Measurements from ENCODE around the gene GATA2.

The GATA2 gene

DNA sequence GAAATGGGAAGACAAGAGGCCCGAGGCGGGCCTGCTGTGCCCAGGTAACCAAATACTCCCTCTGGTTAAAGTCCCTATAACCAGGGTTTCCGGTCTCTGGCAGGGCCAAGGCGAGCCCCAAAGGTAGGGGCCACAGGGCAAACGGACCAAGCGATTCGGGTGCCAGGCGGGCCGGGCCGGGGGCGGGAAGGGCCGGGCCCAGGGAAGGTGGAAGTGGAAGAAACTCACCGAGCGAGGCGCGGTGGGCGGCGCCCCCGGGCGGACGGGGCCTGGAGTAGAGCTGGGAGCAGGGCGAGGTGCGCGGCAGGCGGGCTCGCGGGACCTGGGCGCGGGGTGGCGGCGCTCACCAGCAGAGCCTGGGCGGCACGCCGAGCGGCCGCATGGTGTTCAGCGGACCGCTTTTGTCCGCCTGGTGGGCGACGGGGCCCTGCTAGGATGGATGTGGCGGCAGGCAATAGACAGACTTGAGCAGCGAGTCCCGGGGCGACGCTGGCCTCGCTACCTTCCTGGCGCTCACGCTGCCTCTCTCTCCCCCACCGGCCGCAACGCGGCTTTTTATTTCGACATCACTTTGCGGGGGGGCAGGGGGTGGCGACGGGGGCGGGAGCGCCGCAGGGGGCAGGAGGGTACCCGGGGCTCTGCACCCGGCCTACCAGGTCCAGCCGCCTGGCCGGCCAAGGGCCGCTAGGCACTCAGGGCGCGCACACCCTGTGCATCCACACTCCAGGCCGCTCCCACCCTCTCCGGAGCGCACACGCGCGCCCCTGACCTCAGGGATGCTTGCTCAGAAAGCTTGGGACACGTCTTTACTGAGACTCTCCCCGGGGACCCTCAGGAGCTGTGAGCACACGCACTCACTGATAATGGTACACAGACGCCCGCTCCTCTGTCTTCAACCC is at the start of gene GATA2:
GATA2 (minus strand) TSS at position 531 of the 899 bp plus-strand sequence. CDS start 6,170 bp downstream, outside the sequence.
- Mint-ChIP-seq H3K9me3 (no peaks in the 10 kb centered on the region), H3K4me3 (peak within 1 kb of the TSS; percentile 28), H3K36me3 (ENCODE audit: low read depth) (no peaks in the 10 kb centered on the region), H3K27ac (peak within 1 kb of the TSS; percentile 5), H3K4me1 (ENCODE audit: low read depth) (peaks cover 38% of the 10 kb centered on the region), H3K27me3 (peaks cover 85% of the 10 kb centered on the region)
- peak; percentile 60 for DNase-seq

DNA sequence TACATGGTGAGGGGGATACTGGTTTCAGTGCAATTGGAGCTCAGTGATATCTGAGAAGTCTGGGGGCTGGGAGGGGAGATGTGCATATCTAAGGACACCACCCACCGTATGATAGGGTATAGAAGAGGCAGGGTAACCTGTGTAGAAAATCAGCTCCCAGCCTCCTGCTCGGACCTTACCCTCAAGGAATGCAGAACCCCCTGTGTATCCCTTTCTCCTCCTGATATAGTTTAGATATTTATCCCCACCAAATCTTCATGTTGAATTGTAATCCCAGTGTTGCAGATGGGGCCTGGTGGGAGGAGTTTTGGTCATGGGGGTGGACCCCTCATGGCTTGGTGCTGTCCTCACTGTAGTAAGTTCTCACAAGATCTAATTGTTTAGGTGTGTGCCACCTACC is 48.2 kb upstream of the GATA2 start:
- Mint-ChIP-seq H3K4me1 (ENCODE audit: low read depth) (no peaks in the 10 kb centered on the region), H3K9me3 (peaks cover 11% of the 10 kb centered on the region), H3K27me3 (peaks cover 52% of the 10 kb centered on the region), H3K4me3 (no peak overlapping the region), H3K36me3 (ENCODE audit: low read depth) (no peaks in the 10 kb centered on the region), H3K27ac (no peak overlapping the region)
- DNase-seq: no peak

DNA sequence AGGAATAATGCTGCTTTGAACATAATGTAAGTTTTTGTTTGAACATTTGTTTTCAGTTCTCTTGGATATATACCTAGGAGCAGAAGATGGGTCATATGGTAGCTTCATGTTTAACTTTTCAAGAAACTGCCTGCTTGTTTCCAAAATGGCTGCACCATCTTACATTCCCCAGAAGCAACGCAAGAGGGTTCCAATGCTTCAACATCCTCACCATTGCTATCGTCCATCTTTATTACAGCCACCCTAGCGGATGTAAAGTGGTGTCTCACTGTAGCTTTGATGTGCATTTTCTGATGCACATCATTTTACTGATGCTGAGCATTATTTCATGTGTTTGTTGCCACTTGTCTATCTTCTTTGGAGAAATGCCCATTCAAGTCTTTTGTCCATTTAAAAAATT is 46.4 kb upstream of the GATA2 start:
- H3K27me3 Mint-ChIP-seq: peaks cover 69% of the 10 kb centered on the region
- no peak for DNase-seq
- H3K36me3 Mint-ChIP-seq (ENCODE audit: low read depth): no peaks in the 10 kb centered on the region
- no peak overlapping the region for H3K27ac Mint-ChIP-seq
- no peak overlapping the region for H3K4me3 Mint-ChIP-seq
- H3K9me3 Mint-ChIP-seq: peaks cover 10% of the 10 kb centered on the region
- no peaks in the 10 kb centered on the region for H3K4me1 Mint-ChIP-seq (ENCODE audit: low read depth)

DNA sequence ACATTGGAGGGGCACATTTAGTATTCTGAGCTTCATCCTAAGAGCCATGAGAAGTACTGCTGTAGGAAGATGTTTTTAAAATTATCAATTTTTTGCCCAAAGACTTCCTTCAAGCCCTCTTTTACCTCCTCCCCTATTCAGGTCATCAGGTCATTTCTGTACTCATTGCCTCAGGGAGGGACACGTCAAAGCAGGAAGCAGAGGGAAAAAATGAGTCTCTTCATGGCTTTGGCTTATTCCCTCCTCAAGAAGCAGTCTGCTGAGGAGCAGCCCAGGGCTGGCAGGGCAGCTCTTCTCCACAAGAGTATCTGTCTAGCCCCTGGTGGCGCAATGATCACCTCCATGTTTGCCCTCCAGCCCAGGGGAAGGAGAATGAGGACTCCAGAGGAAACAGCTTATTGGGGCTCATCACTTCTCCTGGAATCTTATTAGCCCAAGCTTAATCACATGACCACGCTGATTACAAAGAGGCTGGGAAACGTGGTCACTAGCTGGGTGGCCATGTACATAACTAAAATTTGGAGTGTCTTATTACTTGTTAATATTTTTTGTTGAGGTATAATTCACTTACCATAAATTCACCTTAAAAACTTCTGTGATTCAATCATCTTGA is 44.2 kb upstream of the GATA2 start:
- H3K9me3 Mint-ChIP-seq: no peaks in the 10 kb centered on the region
- DNase-seq: no peak
- no peaks in the 10 kb centered on the region for H3K4me1 Mint-ChIP-seq (ENCODE audit: low read depth)
- peaks cover 77% of the 10 kb centered on the region for H3K27me3 Mint-ChIP-seq
- H3K27ac Mint-ChIP-seq: no peak overlapping the region
- H3K4me3 Mint-ChIP-seq: no peak overlapping the region
- H3K36me3 Mint-ChIP-seq (ENCODE audit: low read depth): no peaks in the 10 kb centered on the region

DNA sequence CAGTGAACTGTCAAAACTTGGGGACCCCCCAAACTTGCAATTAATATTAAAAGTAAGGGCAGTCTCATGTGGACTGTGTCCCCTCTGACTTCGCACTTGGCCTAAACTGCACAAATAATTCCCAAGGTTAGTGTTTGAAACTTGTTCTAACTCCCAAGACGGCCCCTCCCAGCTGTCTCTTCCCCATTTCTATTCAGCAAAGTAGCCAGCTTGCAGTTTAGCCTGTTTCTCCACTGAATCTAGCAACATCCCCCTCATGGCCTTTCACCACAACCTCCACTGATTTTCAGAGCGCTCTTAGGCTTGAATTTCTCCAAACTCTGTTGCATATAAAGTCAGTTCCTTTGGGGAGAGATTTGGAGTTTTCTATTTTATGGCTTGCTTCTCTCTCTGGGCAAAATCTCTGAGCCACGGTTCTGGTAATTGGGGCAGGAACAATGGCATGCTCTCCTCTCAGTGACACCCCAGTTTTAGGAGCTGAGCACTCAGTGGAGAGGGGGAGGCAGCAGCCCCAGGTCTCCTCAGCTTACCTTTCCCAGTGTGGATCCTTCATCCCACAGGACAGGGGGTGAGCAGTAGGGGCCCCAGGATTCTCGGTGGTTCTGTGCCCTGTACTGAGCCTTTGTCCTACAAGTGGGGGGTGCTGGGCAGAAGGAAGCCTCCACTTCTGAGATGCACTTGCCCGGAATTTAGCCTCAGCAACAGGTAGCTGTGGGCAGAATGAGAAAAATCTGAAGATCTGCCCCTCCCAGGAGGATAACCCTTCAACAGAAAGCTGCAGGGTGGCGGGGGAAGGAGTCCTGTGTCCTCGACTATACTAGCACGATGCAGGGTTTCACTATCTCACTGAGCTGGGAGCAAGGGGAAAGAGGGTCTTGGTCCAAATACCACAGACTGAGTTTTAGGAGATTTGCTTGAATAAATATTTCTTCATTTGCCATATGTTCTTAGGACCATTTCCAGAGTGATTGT is 39.3 kb upstream of the GATA2 start:
- no peak overlapping the region for H3K27ac Mint-ChIP-seq
- no peaks in the 10 kb centered on the region for H3K4me1 Mint-ChIP-seq (ENCODE audit: low read depth)
- no peak for DNase-seq
- no peak overlapping the region for H3K4me3 Mint-ChIP-seq
- H3K27me3 Mint-ChIP-seq: peaks cover 65% of the 10 kb centered on the region
- no peaks in the 10 kb centered on the region for H3K9me3 Mint-ChIP-seq
- no peaks in the 10 kb centered on the region for H3K36me3 Mint-ChIP-seq (ENCODE audit: low read depth)

DNA sequence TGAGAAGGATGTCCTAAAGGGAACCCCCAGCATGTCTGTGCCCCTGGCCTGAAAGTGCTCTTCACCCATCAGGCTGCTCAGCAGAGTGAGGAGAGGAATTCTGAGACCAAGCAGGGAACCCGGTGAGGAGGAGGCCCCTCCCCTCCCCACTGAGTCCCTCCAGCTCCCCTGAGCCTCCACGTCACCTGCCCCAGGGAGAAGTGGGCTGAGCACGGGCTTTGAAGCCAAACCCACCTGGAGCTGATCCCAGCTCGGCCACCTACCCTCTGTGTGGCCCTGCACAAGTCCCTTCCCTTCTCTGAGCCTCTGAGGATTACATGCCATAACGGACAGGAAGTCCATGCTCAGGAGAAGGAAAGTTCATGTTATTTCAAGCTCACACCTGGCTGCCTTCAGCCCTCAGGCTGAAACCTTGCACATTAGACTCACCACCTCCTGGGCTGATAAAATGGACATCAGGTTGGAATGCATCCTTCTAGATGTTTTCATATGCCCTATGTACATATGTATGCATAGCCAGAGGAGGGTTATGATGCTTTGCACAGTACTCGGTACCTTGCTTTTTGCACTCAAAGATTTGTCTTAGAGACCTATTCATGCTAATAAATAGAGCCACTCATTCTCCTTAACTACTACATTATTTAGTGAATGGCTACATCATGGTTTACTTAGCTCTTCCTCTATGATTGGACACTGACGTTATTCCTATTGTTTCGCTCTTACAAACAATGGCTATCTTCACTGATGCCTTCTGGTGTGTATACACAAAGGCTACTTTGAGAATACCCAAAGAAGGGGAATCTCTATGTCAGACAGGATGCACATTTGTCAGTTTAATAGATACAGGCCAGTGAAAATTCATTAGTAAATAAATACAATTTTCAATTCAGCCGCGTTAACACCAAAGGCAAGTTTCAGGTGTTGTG is 31.6 kb upstream of the GATA2 start:
- no peak for DNase-seq
- peaks cover 42% of the 10 kb centered on the region for H3K27me3 Mint-ChIP-seq

DNA sequence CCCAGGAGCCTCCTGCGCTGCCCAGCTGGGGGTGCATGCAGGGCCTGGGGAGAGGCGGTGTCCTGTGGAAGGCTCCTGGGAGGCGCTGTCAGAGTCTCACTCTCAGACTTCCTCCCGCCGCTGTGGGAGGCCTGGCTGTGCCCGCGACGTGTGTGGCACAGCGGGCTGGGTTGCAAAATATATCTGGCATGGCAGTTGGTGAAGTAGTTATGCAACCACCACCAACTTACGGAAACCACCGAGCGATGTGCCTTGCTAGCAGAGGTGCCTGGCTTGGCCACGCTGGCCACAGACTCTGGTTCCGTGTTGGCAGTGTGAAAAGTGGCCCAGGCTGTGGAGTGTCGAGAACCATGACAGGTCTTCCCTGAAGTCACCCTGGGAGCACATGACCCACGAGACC is 30.6 kb upstream of the GATA2 start:
- H3K4me1 Mint-ChIP-seq (ENCODE audit: low read depth): no peaks in the 10 kb centered on the region
- H3K27ac Mint-ChIP-seq: no peak overlapping the region
- no peaks in the 10 kb centered on the region for H3K36me3 Mint-ChIP-seq (ENCODE audit: low read depth)
- H3K27me3 Mint-ChIP-seq: peaks cover 51% of the 10 kb centered on the region
- no peak overlapping the region for H3K4me3 Mint-ChIP-seq
- DNase-seq: no peak
- H3K9me3 Mint-ChIP-seq: no peaks in the 10 kb centered on the region

More for the DNA sequence above, 31.6 kb upstream of the GATA2 start:
- Mint-ChIP-seq H3K4me1 (ENCODE audit: low read depth) (no peaks in the 10 kb centered on the region), H3K4me3 (no peak overlapping the region), H3K9me3 (no peaks in the 10 kb centered on the region), H3K36me3 (ENCODE audit: low read depth) (no peaks in the 10 kb centered on the region), H3K27ac (no peak overlapping the region)

DNA sequence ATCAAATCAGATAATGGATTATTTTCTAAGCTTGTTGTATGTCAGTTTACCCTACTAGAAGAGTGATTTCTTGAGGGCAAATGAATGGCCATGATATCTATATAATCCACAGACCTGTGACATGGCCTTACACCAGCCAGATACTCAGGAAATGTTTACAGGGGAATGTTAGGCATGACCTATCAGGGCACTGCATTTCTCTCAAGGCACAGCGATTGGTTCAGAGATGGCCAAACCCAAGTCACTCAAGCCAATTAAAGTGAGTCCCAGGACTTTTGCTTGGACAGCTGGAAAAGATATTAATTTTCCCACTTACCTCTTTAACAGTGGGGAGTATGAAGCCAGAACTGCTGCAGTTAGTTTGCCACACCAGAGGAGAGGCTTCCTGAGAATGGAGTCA is 28.7 kb upstream of the GATA2 start:
- Mint-ChIP-seq H3K27ac (no peak overlapping the region), H3K27me3 (peaks cover 46% of the 10 kb centered on the region), H3K9me3 (no peaks in the 10 kb centered on the region), H3K36me3 (ENCODE audit: low read depth) (no peaks in the 10 kb centered on the region), H3K4me1 (ENCODE audit: low read depth) (no peaks in the 10 kb centered on the region), H3K4me3 (no peak overlapping the region)
- DNase-seq: no peak

DNA sequence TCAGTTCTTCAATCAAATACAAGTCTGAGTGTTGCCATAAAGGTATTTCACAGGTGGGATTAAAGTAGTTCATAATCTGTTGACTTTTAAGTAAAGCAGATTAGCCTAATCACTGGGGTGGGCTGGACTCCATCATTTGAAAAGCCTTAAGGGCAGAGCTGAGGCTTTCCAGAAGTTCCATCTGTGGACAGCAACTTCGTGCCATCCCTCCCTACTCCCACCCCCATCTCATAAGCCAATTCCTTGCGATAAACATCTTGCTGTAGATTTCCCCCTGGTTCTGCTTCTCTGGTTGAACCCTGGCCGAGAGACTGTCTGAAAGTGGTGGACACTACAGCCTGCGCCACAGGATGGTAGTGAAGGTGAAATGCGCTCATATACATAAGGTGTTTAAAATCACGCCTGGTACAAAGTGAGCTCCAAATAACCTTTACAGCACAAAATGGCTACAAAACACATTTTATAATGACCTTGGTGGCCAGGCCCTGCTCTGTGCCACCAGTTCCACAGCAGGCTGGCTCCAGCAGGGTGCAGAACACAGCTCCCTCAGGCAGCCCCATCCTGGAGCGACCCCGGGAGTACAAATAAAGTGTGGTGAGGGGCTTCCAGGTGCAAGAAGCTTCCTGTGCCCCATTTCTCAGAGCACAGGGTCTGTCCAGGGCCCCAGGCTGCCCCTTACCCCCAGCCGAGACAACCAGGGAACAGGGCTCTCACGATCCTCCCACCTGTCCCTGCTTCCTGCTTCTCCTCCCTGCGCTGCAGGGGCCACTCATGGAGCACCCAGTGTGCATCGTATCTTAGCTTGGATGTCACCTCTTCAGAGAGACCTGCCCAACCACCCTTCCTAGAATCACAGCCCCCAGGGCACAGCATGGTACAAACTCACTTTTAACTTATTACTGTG is 25.8 kb upstream of the GATA2 start:
- Mint-ChIP-seq H3K9me3 (peaks cover 9% of the 10 kb centered on the region), H3K36me3 (ENCODE audit: low read depth) (no peaks in the 10 kb centered on the region), H3K27me3 (peaks cover 60% of the 10 kb centered on the region), H3K4me1 (ENCODE audit: low read depth) (no peaks in the 10 kb centered on the region), H3K27ac (no peak overlapping the region), H3K4me3 (no peak overlapping the region)
- no peak for DNase-seq

DNA sequence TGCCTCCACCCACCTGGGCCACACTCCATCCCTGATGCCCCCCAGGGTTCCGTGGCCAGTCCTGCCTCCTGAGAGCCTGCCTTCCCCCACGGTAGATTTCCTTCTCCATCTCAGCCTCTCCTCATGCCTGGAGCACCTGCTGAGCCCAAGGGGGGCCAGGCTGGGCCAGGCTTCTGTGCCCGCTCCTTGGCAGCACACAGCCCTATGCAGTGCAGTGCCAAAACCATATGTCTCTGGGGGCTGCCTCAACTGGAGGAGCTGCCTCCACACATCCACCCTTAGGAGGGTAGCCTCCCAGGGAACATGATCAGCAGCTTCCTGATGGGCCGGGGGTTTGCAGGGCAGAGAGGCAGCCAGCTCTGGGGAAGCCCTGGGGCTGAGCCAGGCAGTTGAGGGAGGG is 24.6 kb upstream of the GATA2 start:
- Mint-ChIP-seq H3K9me3 (peaks cover 11% of the 10 kb centered on the region), H3K4me1 (ENCODE audit: low read depth) (no peaks in the 10 kb centered on the region), H3K36me3 (ENCODE audit: low read depth) (no peaks in the 10 kb centered on the region), H3K4me3 (no peak overlapping the region), H3K27ac (no peak overlapping the region), H3K27me3 (peaks cover 64% of the 10 kb centered on the region)
- DNase-seq: no peak

DNA sequence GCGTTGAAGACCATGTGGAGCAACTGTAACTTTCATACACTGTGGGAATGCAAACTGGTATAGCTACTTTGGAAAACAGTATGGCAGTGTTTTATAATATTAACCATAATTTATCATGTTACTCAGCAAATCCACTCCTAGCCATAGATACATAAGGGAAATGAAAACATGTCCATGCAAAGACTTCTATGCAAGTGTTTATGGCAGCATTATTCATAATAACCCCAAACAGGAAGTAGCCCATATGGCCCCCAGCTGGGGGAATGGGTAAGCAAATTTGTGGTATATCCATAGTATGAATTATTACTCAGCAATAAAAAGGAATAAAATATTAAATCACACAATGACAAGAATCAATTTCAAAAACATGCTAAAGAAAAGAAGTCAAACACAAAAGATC is 23.0 kb upstream of the GATA2 start:
- Mint-ChIP-seq H3K4me1 (ENCODE audit: low read depth) (no peaks in the 10 kb centered on the region), H3K9me3 (peaks cover 11% of the 10 kb centered on the region), H3K27ac (no peak overlapping the region), H3K4me3 (no peak overlapping the region), H3K27me3 (peaks cover 61% of the 10 kb centered on the region), H3K36me3 (ENCODE audit: low read depth) (no peaks in the 10 kb centered on the region)
- DNase-seq: no peak

DNA sequence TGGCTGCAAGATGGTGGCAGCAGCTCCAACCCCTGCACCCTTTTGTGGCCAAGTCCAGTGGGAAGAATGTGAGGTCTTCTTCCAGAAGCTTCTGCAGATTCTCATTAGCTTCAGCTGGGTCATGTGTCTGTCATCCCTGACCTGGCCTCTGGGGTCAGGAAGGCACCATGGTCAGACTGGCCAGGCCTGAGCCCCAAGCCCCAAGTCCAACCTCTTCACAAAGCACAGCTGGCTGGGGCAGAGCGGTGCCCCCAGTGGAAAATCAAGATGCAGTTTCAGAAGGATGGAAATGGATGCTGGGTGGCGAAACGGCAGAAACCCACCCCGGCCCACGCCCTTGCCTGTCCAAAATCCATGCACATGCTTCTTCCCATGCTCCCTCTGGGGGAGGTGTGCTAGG is 15.9 kb upstream of the GATA2 start:
- H3K27ac Mint-ChIP-seq: no peak overlapping the region
- no peaks in the 10 kb centered on the region for H3K36me3 Mint-ChIP-seq (ENCODE audit: low read depth)
- H3K27me3 Mint-ChIP-seq: peaks cover 45% of the 10 kb centered on the region
- no peaks in the 10 kb centered on the region for H3K4me1 Mint-ChIP-seq (ENCODE audit: low read depth)
- H3K4me3 Mint-ChIP-seq: no peak overlapping the region
- DNase-seq: no peak
- peaks cover 2% of the 10 kb centered on the region for H3K9me3 Mint-ChIP-seq

DNA sequence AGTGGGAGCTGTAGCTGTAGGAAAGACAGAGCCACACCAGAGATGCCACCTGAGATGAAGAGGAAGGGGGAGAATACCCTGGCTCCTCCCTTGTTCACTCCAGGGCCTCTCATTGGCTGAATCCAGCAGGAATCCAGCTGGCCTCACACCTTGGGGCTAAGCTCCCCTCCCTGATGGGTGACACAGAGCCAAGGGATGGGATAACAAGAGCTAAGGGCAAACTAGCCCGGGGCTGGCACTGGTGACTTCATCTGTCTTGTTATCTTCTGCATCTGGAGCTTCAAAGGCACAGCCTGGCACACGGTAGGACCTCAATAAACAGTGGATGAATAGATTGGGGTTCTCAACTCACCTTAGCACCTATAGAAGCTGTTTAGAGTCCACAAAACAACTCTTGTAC is 13.8 kb upstream of the GATA2 start:
- Mint-ChIP-seq H3K4me3 (no peak overlapping the region), H3K36me3 (ENCODE audit: low read depth) (no peaks in the 10 kb centered on the region), H3K27me3 (peaks cover 41% of the 10 kb centered on the region), H3K27ac (no peak overlapping the region), H3K4me1 (ENCODE audit: low read depth) (no peaks in the 10 kb centered on the region), H3K9me3 (no peaks in the 10 kb centered on the region)
- no peak for DNase-seq
